AG04450 (cell line): ENCODE data around the gene CLIP1. TPM values are rescaled to one million over a fixed set of nuclear protein-coding genes. Genes with fewer than 3 reads are reported as not detected.
A peak's percentile ranks its signal among the peaks of the same experiment; 100 is the strongest.
"Not testable (repeated sequence)": the region's sequence is repeated elsewhere in the genome, so short reads cannot be mapped to it uniquely, and the experiment has no call there.

Experiments
- CTCF ChIA-PET: fragments of 300-600, 350-600 bp; formaldehyde crosslinking; extraction: SDS; loops from one replicate; lab custom pipeline; 2022; ENCODE audit warnings: antibody characterized with exemption, inconsistent platforms; lab: Charles Lee
- POLR2A ChIA-PET: fragments of 350-600 bp; formaldehyde crosslinking; extraction: SDS; loops from one replicate; lab custom pipeline; 2021; ENCODE audit warnings: antibody characterized with exemption, inconsistent platforms; lab: Yijun Ruan, JAX
- DNase-seq: peaks from one replicate; pipeline ENCODE4 v3.0.0-alpha.2; 2011; ENCODE audit warnings: low read depth, low spot score
- H3K27ac ChIP-seq: one replicate; pipeline ENCODE4 v1.5.1; 2012; ENCODE audit warnings: low read depth, low read length, control low read depth
- H3K27me3 ChIP-seq: one replicate; pipeline ENCODE4 v1.6.0; 2012; ENCODE audit warnings: low read length; ENCODE audit not compliant: control insufficient read depth, insufficient read depth
- H3K4me3 ChIP-seq: 2 replicates; pipeline ENCODE4 v1.5.1; 2011; ENCODE audit warnings: mild to moderate bottlenecking, low read depth, low read length, control low read depth
- H3K9me3 ChIP-seq: 2 replicates; pipeline ENCODE4 v1.5.1; 2012; ENCODE audit warnings: low read length; ENCODE audit not compliant: control insufficient read depth, insufficient read depth
- CTCF ChIP-seq: IDR thresholded peaks from 2 replicates; pipeline ENCODE4 v1.5.1; 2011; ENCODE audit warnings: low read depth, low read length, control low read depth, inconsistent platforms
- polyA plus RNA-seq: library from polyadenylated mRNA; depleted of rRNA; stranded (reverse); fragments of >200 nt; gene quantifications from 2 replicates; pipeline ENCODE4 v1.2.3, GENCODE V29; 2011

The CLIP1 gene
- polyA plus RNA-seq, 1 experiment, result 63.6 TPM

- Histone ChIP-seq H3K9me3 (no peaks in the 10 kb centered on the region), H3K27ac (no peak overlapping the region), H3K27me3 (no peaks in the 10 kb centered on the region), H3K4me3 (no peak overlapping the region)
- no peak for DNase-seq
- CTCF ChIA-PET, result no interaction called here
- no peak for TF ChIP-seq CTCF
- POLR2A ChIA-PET, result interaction anchor here (0.6 kb wide), 1 partner anchor 237 kb away, joined by 5 read pairs; no protein-coding TSS in a partner anchor
Observed at GRCh38 chr12:122362755-122363154, 59.7 kb downstream of the CLIP1 start.

GRCh38 chr12:122358403-122358802 is 64.1 kb downstream of the CLIP1 start:
- POLR2A ChIA-PET, result interaction anchor here (0.7 kb wide), 1 partner anchor 8 kb away, joined by 4 read pairs; no protein-coding TSS in a partner anchor
- CTCF ChIA-PET, result interaction anchor here (0.7 kb wide), 1 partner anchor 18 kb away, joined by 3 read pairs; no protein-coding TSS in a partner anchor
- not testable (repeated sequence) for DNase-seq, H3K27me3 ChIP-seq, H3K27ac ChIP-seq, H3K9me3 ChIP-seq, H3K4me3 ChIP-seq

- H3K4me3 ChIP-seq, POLR2A ChIA-PET, CTCF ChIA-PET, H3K27ac ChIP-seq, H3K9me3 ChIP-seq, DNase-seq, H3K27me3 ChIP-seq: not testable (repeated sequence)
Observed at GRCh38 chr12:122357536-122357935, 64.9 kb downstream of the CLIP1 start.

DNA sequence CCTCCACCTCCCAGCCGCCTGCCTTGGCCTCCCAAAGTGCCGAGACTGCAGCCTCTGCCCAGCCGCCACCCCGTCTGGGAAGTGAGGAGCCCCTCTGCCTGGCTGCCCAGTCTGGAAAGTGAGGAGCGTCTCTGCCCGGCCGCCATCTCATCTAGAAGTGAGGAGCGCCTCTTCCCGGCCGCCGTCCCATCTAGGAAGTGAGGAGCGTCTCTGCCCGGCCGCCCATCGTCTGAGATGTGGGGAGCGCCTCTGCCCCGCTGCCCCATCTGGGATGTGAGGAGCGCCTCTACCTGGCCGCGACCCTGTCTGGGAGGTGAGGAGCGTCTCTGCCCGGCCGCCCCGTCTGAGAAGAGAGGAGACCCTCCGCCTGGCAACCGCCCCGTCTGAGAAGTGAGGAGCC is 65.5 kb downstream of the CLIP1 start:
- H3K27ac ChIP-seq, H3K27me3 ChIP-seq, H3K9me3 ChIP-seq, DNase-seq, H3K4me3 ChIP-seq, POLR2A ChIA-PET: not testable (repeated sequence)
- CTCF ChIA-PET, result interaction anchor here (1.6 to 3.9 kb wide), 2 partner anchors 10 to 21 kb away, joined by 20 to 37 read pairs; no protein-coding TSS in a partner anchor

GRCh38 chr12:122356192-122356635 is 66.3 kb downstream of the CLIP1 start:
- TF ChIP-seq CTCF, result peak; percentile 78
- POLR2A ChIA-PET, result interaction anchor here (0.6 kb wide), 1 partner anchor 550 kb away, joined by 3 read pairs; no protein-coding TSS in a partner anchor
- H3K27me3 ChIP-seq, result no peaks in the 10 kb centered on the region
- H3K9me3 ChIP-seq, result no peaks in the 10 kb centered on the region; the same call in 1 of the 2 replicates
- no peak overlapping the region for H3K27ac ChIP-seq
- DNase-seq, result peak; percentile 37
- no peak overlapping the region for H3K4me3 ChIP-seq
- CTCF ChIA-PET, result interaction anchor here (0.6 to 3.9 kb wide), 42 partner anchors 9 to 1012 kb away, joined by 3 to 37 read pairs (median 6); partner anchors contain the start of gene ZCCHC8

DNA sequence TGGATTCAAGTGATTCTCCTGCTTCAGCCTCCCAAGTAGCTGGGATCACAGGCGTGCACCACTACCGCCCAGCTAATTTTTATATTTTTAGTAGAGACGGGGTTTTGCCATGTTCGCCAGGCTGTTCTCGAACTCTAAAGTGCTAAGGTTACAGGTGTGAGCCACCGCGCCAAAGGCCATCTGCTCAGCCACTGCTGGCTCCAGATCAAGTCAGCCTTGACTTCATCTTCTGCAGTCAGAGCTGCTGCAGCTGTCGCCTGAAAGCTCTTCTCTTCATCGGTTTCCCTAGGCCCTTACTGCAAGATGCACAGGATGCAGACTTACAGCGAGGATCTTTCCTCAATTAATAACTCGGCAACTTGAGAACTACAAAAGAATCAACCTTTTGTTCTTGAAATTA is 66.8 kb downstream of the CLIP1 start:
- no peak for DNase-seq
- TF ChIP-seq CTCF, result no peak
- CTCF ChIA-PET, result interaction anchor here (0.6 to 3.9 kb wide), 40 partner anchors 8 to 858 kb away, joined by 3 to 37 read pairs (median 6); partner anchors contain the start of gene ZCCHC8
- Histone ChIP-seq H3K27ac (no peak overlapping the region), H3K9me3 (no peaks in the 10 kb centered on the region; the same call in 1 of the 2 replicates), H3K27me3 (no peaks in the 10 kb centered on the region), H3K4me3 (no peak overlapping the region)
- POLR2A ChIA-PET, result interaction anchor here (0.6 kb wide), 1 partner anchor 549 kb away, joined by 3 read pairs; no protein-coding TSS in a partner anchor
